Mucosa of descending colon (tissue), 3 donors: ENCODE measurements around the gene NHSL2. TPM values are rescaled to one million over a fixed set of nuclear protein-coding genes. Genes with fewer than 3 reads are reported as not detected.
A peak's percentile ranks its signal among the peaks of the same experiment; 100 is the strongest.

Experiments used
- ATAC-seq: fragments of 200-7000 bp; cut with Tn5 transposase; one replicate; pipeline ENCODE4 v1.9.1; 2020; ENCODE audit warnings: mild to moderate bottlenecking, moderate library complexity
- DNase-seq, 3 donors: peaks; one replicate each; pipeline ENCODE4 v3.0.0-alpha.2; 2020
- H3K36me3 ChIP-seq: fragments of 200-600 bp; one replicate; pipeline ENCODE4 v1.8.0; 2021; ENCODE audit warnings: low read depth, mild to moderate bottlenecking
- H3K4me1 ChIP-seq: fragments of 200-600 bp; one replicate; pipeline ENCODE4 v1.8.0; 2021; ENCODE audit warnings: low read depth, mild to moderate bottlenecking
- H3K4me3 ChIP-seq: fragments of 200-600 bp; one replicate; pipeline ENCODE4 v1.8.0; 2021; ENCODE audit warnings: mild to moderate bottlenecking
- H3K9me3 ChIP-seq: fragments of 200-600 bp; one replicate; pipeline ENCODE4 v1.8.0; 2021; ENCODE audit warnings: mild to moderate bottlenecking
- CTCF ChIP-seq: fragments of 200-600 bp; IDR thresholded peaks from one replicate; pipeline ENCODE4 v1.8.0; 2022; ENCODE audit warnings: antibody characterized with exemption, mild to moderate bottlenecking
- intact Hi-C, 2 donors: fragments of 100-400 bp; cut with DNase I in 1 of 2; cut with micrococcal nuclease in 1 of 2; formaldehyde crosslinking; loops; one replicate each; pipeline versions ENCODE4 v1.11.0 to v1.11.1; 2022; cut with DNase I, micrococcal nuclease
- total RNA-seq, 3 donors: library from RNA; stranded (reverse); fragmentation: NEBNext Ultra II Directional in 2 of 3; extraction: Animal tissue kit (Norgen Biotek cat#: 25700) in 2 of 3; gene quantifications; one replicate each; pipeline versions ENCODE4 v1.2.1 to v1.2.4, GENCODE V29; 2021 to 2023
- donor health status: DM: no; HTN: no; CAD: no; lungs with moderate emphysema.
- donor health status: DM: no; HTN: no; CAD: no.
- donor health status: DM: no; HTN: yes; CAD: no.

The NHSL2 gene
- total RNA-seq, 3 donors from 2014 or later: 1.2 to 11.8 (median 4.8) TPM

GRCh38 chrX:72002875-72003274 lies 92.2 kb downstream of the NHSL2 start:
- DNase-seq (no peak), ATAC-seq (no peak)
- intact Hi-C loops: no loop called here
- no peaks in the 10 kb centered on the region for H3K9me3 ChIP-seq
- no peaks in the 10 kb centered on the region for H3K4me1 ChIP-seq
- H3K36me3 ChIP-seq: no peaks in the 10 kb centered on the region
- TF ChIP-seq CTCF: no peak
- no peak overlapping the region for H3K4me3 ChIP-seq

- H3K4me3 ChIP-seq: no peak overlapping the region
- DNase-seq (peak in 1 of 3 donors; percentile 48), ATAC-seq (peak; percentile 49)
- intact Hi-C loops: no loop called here
- TF ChIP-seq CTCF: no peak
- H3K9me3 ChIP-seq: no peaks in the 10 kb centered on the region
- H3K4me1 ChIP-seq: no peaks in the 10 kb centered on the region
- H3K36me3 ChIP-seq: no peaks in the 10 kb centered on the region
These were observed 93.4 kb downstream of the NHSL2 start for GRCh38 chrX:72003811-72004750.

- DNase-seq (no peak), ATAC-seq (no peak)
- Histone ChIP-seq H3K9me3 (no peaks in the 10 kb centered on the region), H3K36me3 (no peaks in the 10 kb centered on the region), H3K4me3 (no peak overlapping the region), H3K4me1 (no peaks in the 10 kb centered on the region)
- intact Hi-C loops: no loop called here
- TF ChIP-seq CTCF: no peak
These were observed 94.4 kb downstream of the NHSL2 start for GRCh38 chrX:72005046-72005445.

- H3K9me3 ChIP-seq: no peaks in the 10 kb centered on the region
- no peaks in the 10 kb centered on the region for H3K4me1 ChIP-seq
- ATAC-seq: no peak
- H3K36me3 ChIP-seq: no peaks in the 10 kb centered on the region
- no peak overlapping the region for H3K4me3 ChIP-seq
- intact Hi-C loops: no loop called here
- DNase-seq: no peak
- no peak for TF ChIP-seq CTCF
These were observed 95.8 kb downstream of the NHSL2 start for GRCh38 chrX:72006461-72006860.

GRCh38 chrX:72009731-72010130 lies 99.1 kb downstream of the NHSL2 start:
- ATAC-seq: no peak
- Histone ChIP-seq H3K4me3 (no peak overlapping the region), H3K9me3 (no peaks in the 10 kb centered on the region), H3K36me3 (no peaks in the 10 kb centered on the region), H3K4me1 (no peaks in the 10 kb centered on the region)
- no peak for DNase-seq
- intact Hi-C loops: no loop called here
- TF ChIP-seq CTCF: no peak
